SK-N-SH treated with all-trans-retinoic acid at 6 μM for 48 hours (cell line): Measurements from ENCODE around the gene KRTAP2-2.

ENCODE experiments used
- ATAC-seq: fragments of 200-7000 bp; cut with Tn5 transposase; 3 replicates; pipeline ENCODE4 v1.9.1; 2020; ENCODE audit warnings: mild to moderate bottlenecking, moderate library complexity
- ARNTL ChIP-seq: fragments of 450-650 bp; formaldehyde crosslinking; IDR thresholded peaks from 2 replicates; pipeline ENCODE4 v1.5.0; 2020; ENCODE audit warnings: low read depth, mild to moderate bottlenecking, moderate library complexity, borderline replicate concordance
- BACH2 ChIP-seq: fragments of 250-450 bp; sonication (Bioruptor Pico); IDR thresholded peaks from 2 replicates; pipeline ENCODE4 v1.9.0; 2021; ENCODE audit warnings: mild to moderate bottlenecking, borderline replicate concordance
- CSDC2 ChIP-seq: fragments of 250-450 bp; sonication (Bioruptor Pico); IDR thresholded peaks from 2 replicates; pipeline ENCODE4 v1.5.0; 2020; ENCODE audit warnings: mild to moderate bottlenecking, moderate library complexity
- ESRRG ChIP-seq: fragments of 250-450 bp; sonication (Bioruptor Pico); IDR thresholded peaks from 2 replicates; pipeline ENCODE4 v1.6.1; 2021; ENCODE audit warnings: mild to moderate bottlenecking
- GLIS3 ChIP-seq: fragments of 250-450 bp; sonication (Bioruptor Pico); IDR thresholded peaks from 2 replicates; pipeline ENCODE4 v1.5.0; 2020; ENCODE audit warnings: mild to moderate bottlenecking, moderate library complexity
- ISL1 ChIP-seq: fragments of 250-450 bp; sonication (Bioruptor Pico); IDR thresholded peaks from 2 replicates; pipeline ENCODE4 v2.1.2; 2022; ENCODE audit warnings: mild to moderate bottlenecking, moderate library complexity
- OSR1 ChIP-seq: fragments of 250-450 bp; sonication (Bioruptor Pico); IDR thresholded peaks from 2 replicates; pipeline ENCODE4 v1.8.0; 2022; ENCODE audit warnings: moderate library complexity, mild to moderate bottlenecking, inconsistent platforms
- PPARA ChIP-seq: fragments of 250-450 bp; sonication (Bioruptor Pico); IDR thresholded peaks from 2 replicates; pipeline ENCODE4 v1.5.0; 2020; ENCODE audit warnings: mild to moderate bottlenecking, borderline replicate concordance
- RARB ChIP-seq: fragments of 250-450 bp; sonication (Bioruptor Pico); IDR thresholded peaks from 2 replicates; pipeline ENCODE4 v1.8.0; 2021; ENCODE audit warnings: mild to moderate bottlenecking, moderate library complexity
- SNAI2 ChIP-seq: fragments of 250-450 bp; sonication (Bioruptor Pico); IDR thresholded peaks from 2 replicates; pipeline ENCODE4 v1.5.0; 2020; ENCODE audit warnings: mild to moderate bottlenecking, moderate library complexity
- TCF4 ChIP-seq: fragments of 250-450 bp; sonication (Bioruptor Pico); IDR thresholded peaks from 2 replicates; pipeline ENCODE4 v1.8.0; 2021; ENCODE audit warnings: mild to moderate bottlenecking, moderate library complexity, borderline replicate concordance
- TOX ChIP-seq: fragments of 250-450 bp; sonication (Bioruptor Pico); IDR thresholded peaks from 2 replicates; pipeline ENCODE4 v1.8.0; 2021; ENCODE audit warnings: mild to moderate bottlenecking, moderate library complexity, borderline replicate concordance
- ZC3H10 ChIP-seq: fragments of 250-450 bp; sonication (Bioruptor Pico); IDR thresholded peaks from 2 replicates; pipeline ENCODE4 v1.5.1; 2021; ENCODE audit warnings: mild to moderate bottlenecking, moderate library complexity
- ZFP3 ChIP-seq: fragments of 250-450 bp; sonication (Bioruptor Pico); IDR thresholded peaks from 2 replicates; pipeline ENCODE4 v1.5.0; 2020; ENCODE audit warnings: mild to moderate bottlenecking, moderate library complexity
- ZFP30 ChIP-seq: fragments of 450-650 bp; formaldehyde crosslinking; IDR thresholded peaks from 2 replicates; pipeline ENCODE4 v1.5.0; 2022; ENCODE audit warnings: mild to moderate bottlenecking, moderate library complexity
- ZNF565 ChIP-seq: fragments of 450-650 bp; formaldehyde crosslinking; conservative IDR thresholded peaks from 2 replicates; pipeline ENCODE4 v1.5.0; 2020; ENCODE audit warnings: low read depth, mild to moderate bottlenecking, moderate library complexity
- ZNF70 ChIP-seq: fragments of 450-650 bp; formaldehyde crosslinking; IDR thresholded peaks from 2 replicates; pipeline ENCODE4 v1.5.0; 2020; ENCODE audit warnings: mild to moderate bottlenecking, moderate library complexity
- ZNF8 ChIP-seq: fragments of 450-650 bp; formaldehyde crosslinking; IDR thresholded peaks from 2 replicates; pipeline ENCODE4 v1.5.0; 2020; ENCODE audit warnings: mild to moderate bottlenecking, moderate library complexity
- TF ChIP-seq, protein P1 (sequence below): fragments of 250-450 bp; sonication (Bioruptor Pico); IDR thresholded peaks from 2 replicates; pipeline ENCODE4 v1.8.0; 2020; ENCODE audit warnings: mild to moderate bottlenecking, moderate library complexity, borderline replicate concordance
- TF ChIP-seq, protein P2 (sequence below): fragments of 250-450 bp; sonication (Bioruptor Pico); IDR thresholded peaks from 2 replicates; pipeline ENCODE4 v1.8.0; 2021; ENCODE audit warnings: low read depth, mild to moderate bottlenecking, moderate library complexity, borderline replicate concordance
- TF ChIP-seq, protein P3 (sequence below): fragments of 250-450 bp; sonication (Bioruptor Pico); IDR thresholded peaks from 2 replicates; pipeline ENCODE4 v1.5.0; 2020; ENCODE audit warnings: mild to moderate bottlenecking, moderate library complexity
- TF ChIP-seq, protein P4 (sequence below): fragments of 250-450 bp; sonication (Bioruptor Pico); IDR thresholded peaks from 2 replicates; pipeline ENCODE4 v1.5.1; 2020; ENCODE audit warnings: low read depth, mild to moderate bottlenecking, moderate library complexity
- TF ChIP-seq, protein P5 (sequence below): fragments of 250-450 bp; sonication (Bioruptor Pico); IDR thresholded peaks from 2 replicates; pipeline ENCODE4 v1.5.1; 2021; ENCODE audit warnings: mild to moderate bottlenecking, moderate library complexity

KRTAP2-2 gene

DNA sequence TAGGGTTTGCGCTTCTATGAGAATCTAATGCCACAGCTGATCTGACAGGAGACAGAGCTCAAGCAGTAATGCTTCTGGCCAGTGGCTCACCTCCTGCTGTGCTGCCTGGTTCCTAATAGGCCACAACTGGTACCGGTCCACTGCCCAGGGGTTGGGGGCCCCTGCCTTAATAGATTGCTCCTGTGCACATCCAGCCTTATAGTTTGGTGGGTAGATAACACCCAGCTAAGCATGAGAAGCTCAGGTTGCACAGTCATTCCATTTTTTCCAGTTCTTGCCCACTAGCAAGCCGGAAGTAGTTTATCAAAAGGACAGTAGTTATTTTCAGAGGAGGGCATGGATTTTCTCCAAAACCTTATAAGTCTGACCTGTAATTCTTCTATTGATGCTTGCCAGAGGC is 35.6 kb downstream of the KRTAP2-2 start:
- TF ChIP-seq, protein P1, sequence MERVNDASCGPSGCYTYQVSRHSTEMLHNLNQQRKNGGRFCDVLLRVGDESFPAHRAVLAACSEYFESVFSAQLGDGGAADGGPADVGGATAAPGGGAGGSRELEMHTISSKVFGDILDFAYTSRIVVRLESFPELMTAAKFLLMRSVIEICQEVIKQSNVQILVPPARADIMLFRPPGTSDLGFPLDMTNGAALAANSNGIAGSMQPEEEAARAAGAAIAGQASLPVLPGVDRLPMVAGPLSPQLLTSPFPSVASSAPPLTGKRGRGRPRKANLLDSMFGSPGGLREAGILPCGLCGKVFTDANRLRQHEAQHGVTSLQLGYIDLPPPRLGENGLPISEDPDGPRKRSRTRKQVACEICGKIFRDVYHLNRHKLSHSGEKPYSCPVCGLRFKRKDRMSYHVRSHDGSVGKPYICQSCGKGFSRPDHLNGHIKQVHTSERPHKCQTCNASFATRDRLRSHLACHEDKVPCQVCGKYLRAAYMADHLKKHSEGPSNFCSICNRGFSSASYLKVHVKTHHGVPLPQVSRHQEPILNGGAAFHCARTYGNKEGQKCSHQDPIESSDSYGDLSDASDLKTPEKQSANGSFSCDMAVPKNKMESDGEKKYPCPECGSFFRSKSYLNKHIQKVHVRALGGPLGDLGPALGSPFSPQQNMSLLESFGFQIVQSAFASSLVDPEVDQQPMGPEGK = no peak
- TF ChIP-seq PPARA (no peak), ZFP30 (CRISPR knock-in tag) (no peak), CSDC2 (CRISPR knock-in tag) (no peak), ZFP3 (CRISPR knock-in tag) (no peak), BACH2 (CRISPR knock-in tag) (no peak), TCF4 (no peak), TOX (CRISPR knock-in tag) (no peak), ESRRG (CRISPR knock-in tag) (no peak), ISL1 (CRISPR knock-in tag) (no peak), GLIS3 (CRISPR knock-in tag) (no peak), ZNF8 (CRISPR knock-in tag) (no peak)
- TF ChIP-seq, protein P2, sequence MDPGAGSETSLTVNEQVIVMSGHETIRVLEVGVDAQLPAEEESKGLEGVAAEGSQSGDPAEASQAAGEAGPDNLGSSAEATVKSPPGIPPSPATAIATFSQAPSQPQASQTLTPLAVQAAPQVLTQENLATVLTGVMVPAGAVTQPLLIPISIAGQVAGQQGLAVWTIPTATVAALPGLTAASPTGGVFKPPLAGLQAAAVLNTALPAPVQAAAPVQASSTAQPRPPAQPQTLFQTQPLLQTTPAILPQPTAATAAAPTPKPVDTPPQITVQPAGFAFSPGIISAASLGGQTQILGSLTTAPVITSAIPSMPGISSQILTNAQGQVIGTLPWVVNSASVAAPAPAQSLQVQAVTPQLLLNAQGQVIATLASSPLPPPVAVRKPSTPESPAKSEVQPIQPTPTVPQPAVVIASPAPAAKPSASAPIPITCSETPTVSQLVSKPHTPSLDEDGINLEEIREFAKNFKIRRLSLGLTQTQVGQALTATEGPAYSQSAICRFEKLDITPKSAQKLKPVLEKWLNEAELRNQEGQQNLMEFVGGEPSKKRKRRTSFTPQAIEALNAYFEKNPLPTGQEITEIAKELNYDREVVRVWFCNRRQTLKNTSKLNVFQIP (CRISPR knock-in tag) = no peak
- ATAC-seq = no peak

DNA sequence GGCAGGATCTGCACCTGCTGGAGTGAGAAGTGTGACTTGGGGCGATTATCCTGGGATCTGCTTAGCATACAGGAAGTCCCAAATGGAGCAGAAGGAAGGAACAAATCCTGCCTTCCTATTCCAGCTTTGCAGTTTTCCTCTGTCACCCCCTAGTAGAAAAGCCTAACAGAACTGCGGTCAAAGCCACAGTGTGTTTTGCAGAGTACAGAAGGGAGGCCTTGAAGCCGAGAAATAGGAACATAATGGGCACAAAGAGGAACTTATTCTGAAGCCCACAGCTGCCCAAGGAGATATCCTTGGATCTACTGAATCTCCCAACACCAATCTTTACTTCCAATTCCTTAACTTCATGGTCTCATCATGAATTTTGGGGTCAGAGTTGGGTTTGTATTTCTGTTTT is 36.5 kb downstream of the KRTAP2-2 start:
- ATAC-seq = no peak
- TF ChIP-seq SNAI2 (no peak), ZNF8 (CRISPR knock-in tag) (no peak), TCF4 (no peak), CSDC2 (CRISPR knock-in tag) (no peak), RARB (CRISPR knock-in tag) (no peak), PPARA (no peak), ZFP30 (CRISPR knock-in tag) (no peak), ZC3H10 (no peak), ZNF70 (CRISPR knock-in tag) (no peak), OSR1 (no peak), ISL1 (CRISPR knock-in tag) (no peak), ARNTL (CRISPR knock-in tag) (no peak), ZNF565 (CRISPR knock-in tag) (no peak), TOX (CRISPR knock-in tag) (no peak), BACH2 (CRISPR knock-in tag) (no peak)
- TF ChIP-seq, protein P3, sequence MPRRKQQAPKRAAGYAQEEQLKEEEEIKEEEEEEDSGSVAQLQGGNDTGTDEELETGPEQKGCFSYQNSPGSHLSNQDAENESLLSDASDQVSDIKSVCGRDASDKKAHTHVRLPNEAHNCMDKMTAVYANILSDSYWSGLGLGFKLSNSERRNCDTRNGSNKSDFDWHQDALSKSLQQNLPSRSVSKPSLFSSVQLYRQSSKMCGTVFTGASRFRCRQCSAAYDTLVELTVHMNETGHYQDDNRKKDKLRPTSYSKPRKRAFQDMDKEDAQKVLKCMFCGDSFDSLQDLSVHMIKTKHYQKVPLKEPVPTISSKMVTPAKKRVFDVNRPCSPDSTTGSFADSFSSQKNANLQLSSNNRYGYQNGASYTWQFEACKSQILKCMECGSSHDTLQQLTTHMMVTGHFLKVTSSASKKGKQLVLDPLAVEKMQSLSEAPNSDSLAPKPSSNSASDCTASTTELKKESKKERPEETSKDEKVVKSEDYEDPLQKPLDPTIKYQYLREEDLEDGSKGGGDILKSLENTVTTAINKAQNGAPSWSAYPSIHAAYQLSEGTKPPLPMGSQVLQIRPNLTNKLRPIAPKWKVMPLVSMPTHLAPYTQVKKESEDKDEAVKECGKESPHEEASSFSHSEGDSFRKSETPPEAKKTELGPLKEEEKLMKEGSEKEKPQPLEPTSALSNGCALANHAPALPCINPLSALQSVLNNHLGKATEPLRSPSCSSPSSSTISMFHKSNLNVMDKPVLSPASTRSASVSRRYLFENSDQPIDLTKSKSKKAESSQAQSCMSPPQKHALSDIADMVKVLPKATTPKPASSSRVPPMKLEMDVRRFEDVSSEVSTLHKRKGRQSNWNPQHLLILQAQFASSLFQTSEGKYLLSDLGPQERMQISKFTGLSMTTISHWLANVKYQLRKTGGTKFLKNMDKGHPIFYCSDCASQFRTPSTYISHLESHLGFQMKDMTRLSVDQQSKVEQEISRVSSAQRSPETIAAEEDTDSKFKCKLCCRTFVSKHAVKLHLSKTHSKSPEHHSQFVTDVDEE (CRISPR knock-in tag) = no peak
- TF ChIP-seq, protein P4, sequence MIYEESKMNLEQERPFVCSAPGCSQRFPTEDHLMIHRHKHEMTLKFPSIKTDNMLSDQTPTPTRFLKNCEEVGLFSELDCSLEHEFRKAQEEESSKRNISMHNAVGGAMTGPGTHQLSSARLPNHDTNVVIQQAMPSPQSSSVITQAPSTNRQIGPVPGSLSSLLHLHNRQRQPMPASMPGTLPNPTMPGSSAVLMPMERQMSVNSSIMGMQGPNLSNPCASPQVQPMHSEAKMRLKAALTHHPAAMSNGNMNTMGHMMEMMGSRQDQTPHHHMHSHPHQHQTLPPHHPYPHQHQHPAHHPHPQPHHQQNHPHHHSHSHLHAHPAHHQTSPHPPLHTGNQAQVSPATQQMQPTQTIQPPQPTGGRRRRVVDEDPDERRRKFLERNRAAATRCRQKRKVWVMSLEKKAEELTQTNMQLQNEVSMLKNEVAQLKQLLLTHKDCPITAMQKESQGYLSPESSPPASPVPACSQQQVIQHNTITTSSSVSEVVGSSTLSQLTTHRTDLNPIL = no peak
- TF ChIP-seq, protein P5, sequence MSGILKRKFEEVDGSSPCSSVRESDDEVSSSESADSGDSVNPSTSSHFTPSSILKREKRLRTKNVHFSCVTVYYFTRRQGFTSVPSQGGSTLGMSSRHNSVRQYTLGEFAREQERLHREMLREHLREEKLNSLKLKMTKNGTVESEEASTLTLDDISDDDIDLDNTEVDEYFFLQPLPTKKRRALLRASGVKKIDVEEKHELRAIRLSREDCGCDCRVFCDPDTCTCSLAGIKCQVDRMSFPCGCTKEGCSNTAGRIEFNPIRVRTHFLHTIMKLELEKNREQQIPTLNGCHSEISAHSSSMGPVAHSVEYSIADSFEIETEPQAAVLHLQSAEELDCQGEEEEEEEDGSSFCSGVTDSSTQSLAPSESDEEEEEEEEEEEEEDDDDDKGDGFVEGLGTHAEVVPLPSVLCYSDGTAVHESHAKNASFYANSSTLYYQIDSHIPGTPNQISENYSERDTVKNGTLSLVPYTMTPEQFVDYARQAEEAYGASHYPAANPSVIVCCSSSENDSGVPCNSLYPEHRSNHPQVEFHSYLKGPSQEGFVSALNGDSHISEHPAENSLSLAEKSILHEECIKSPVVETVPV (CRISPR knock-in tag) = no peak
- TF ChIP-seq, protein P2 (CRISPR knock-in tag) = no peak
- TF ChIP-seq, protein P1 = no peak
